ENCODE results near the gene DRAP1.

- no peak for TF ChIP-seq CTCF (IDR thresholded peaks at IDR 0.05)
- no peak for TF ChIP-seq POLR2A (IDR thresholded peaks at IDR 0.05)
Observed at GRCh38 chr11:65895482-65895981, 23.7 kb upstream of the DRAP1 start.

Data from thyroid gland (tissue), 4 donors.